Right atrium auricular region (tissue), 2 donors: Measurements from ENCODE around the gene FAM131A. TPM values are rescaled to one million over a fixed set of nuclear protein-coding genes. Genes with fewer than 3 reads are reported as not detected.

Experiments
- DNase-seq: peaks from one replicate; pipeline ENCODE4 v3.0.0-alpha.2; 2019; ENCODE audit warnings: low spot score
- H3K27ac ChIP-seq, 2 donors: fragments of 200-600 bp; sonication (generic); 1 replicate in 1 of 2; 2 replicates in 1 of 2; pipeline ENCODE4 v1.5.1; 2016 to 2019
- H3K27me3 ChIP-seq, 2 donors: fragments of 200-600 bp; sonication (generic); one replicate each; pipeline versions ENCODE4 v1.5.1 to v1.6.0; 2017 to 2019
- H3K36me3 ChIP-seq: fragments of 200-600 bp; sonication (generic); one replicate; pipeline ENCODE4 v1.5.1; 2016
- H3K4me1 ChIP-seq, 2 donors: fragments of 200-600 bp; sonication (generic); one replicate each; pipeline versions ENCODE4 v1.5.1 to v1.6.0; 2017 to 2019
- H3K4me3 ChIP-seq, 2 donors: fragments of 200-600 bp; sonication (generic); 1 replicate in 1 of 2; 2 replicates in 1 of 2; pipeline ENCODE4 v1.5.1; 2017 to 2019; ENCODE audit warnings: mild to moderate bottlenecking in 1 of 2, moderate library complexity in 1 of 2
- H3K9me3 ChIP-seq, 2 donors: fragments of 200-600 bp; sonication (generic); one replicate each; pipeline ENCODE4 v1.5.1; 2019
- CTCF ChIP-seq, 2 donors: fragments of 200-600 bp; sonication (generic); IDR thresholded peaks; one replicate each; pipeline ENCODE4 v1.5.1; 2019; ENCODE audit warnings: antibody characterized with exemption in 2 of 2
- total RNA-seq, 2 donors: library from RNA; depleted of rRNA; stranded (reverse); fragments of >200 nt; gene quantifications; one replicate each; pipeline ENCODE4 v1.1.0, GENCODE V29; 2016

The FAM131A gene
- total RNA-seq, 2 donors from 2014 or later, result 33.7 to 45.8 TPM

- Histone ChIP-seq H3K27ac (peak overlapping the region; percentile 92 to 96), H3K9me3 (no peaks in the 10 kb centered on the region), H3K27me3 (no peaks in the 10 kb centered on the region), H3K4me3 (peak overlapping the region; percentile 76 to 77), H3K4me1 (peaks cover 0 to 49% of the 10 kb centered on the region in 2 donors), H3K36me3 (peaks cover 11% of the 10 kb centered on the region)
- DNase-seq, result peak; percentile 89
- TF ChIP-seq CTCF (IDR thresholded peaks at IDR 0.05), result no peak
Measured at GRCh38 chr3:184314700-184315542, 22.5 kb upstream of the FAM131A start.

GRCh38 chr3:184315543-184315867, 21.9 kb upstream of the FAM131A start:
- Histone ChIP-seq H3K27me3 (no peaks in the 10 kb centered on the region), H3K27ac (peak overlapping the region; percentile 92 to 96), H3K36me3 (peaks cover 13% of the 10 kb centered on the region), H3K9me3 (no peaks in the 10 kb centered on the region), H3K4me3 (peak overlapping the region; percentile 76 to 77), H3K4me1 (peaks cover 0 to 55% of the 10 kb centered on the region in 2 donors)
- TF ChIP-seq CTCF (IDR thresholded peaks at IDR 0.05), result no peak
- no peak for DNase-seq

GRCh38 chr3:184315871-184316661, 21.3 kb upstream of the FAM131A start:
- TF ChIP-seq CTCF (IDR thresholded peaks at IDR 0.05), result no peak

GRCh38 chr3:184316792-184317191, 20.6 kb upstream of the FAM131A start:
- DNase-seq, result no peak
- Histone ChIP-seq H3K4me1 (peaks cover 0 to 66% of the 10 kb centered on the region in 2 donors), H3K36me3 (peaks cover 26% of the 10 kb centered on the region), H3K27me3 (no peaks in the 10 kb centered on the region), H3K27ac (peak overlapping the region; percentile 92 to 96), H3K4me3 (peak overlapping the region in 1 of 2 donors; percentile 76), H3K9me3 (no peaks in the 10 kb centered on the region)
- no peak for TF ChIP-seq CTCF (IDR thresholded peaks at IDR 0.05)

More at GRCh38 chr3:184315871-184316661, 21.3 kb upstream of the FAM131A start:
- Histone ChIP-seq H3K9me3 (no peaks in the 10 kb centered on the region), H3K4me3 (peak overlapping the region; percentile 76 to 77), H3K27ac (peak overlapping the region; percentile 92 to 96), H3K4me1 (peaks cover 0 to 61% of the 10 kb centered on the region in 2 donors), H3K27me3 (no peaks in the 10 kb centered on the region), H3K36me3 (peaks cover 18% of the 10 kb centered on the region)
- no peak for DNase-seq

GRCh38 chr3:184317201-184317600, 20.2 kb upstream of the FAM131A start:
- Histone ChIP-seq H3K27ac (peak overlapping the region in 1 of 2 donors; percentile 96), H3K4me3 (peak overlapping the region in 1 of 2 donors; percentile 76), H3K9me3 (no peaks in the 10 kb centered on the region), H3K36me3 (peaks cover 30% of the 10 kb centered on the region), H3K27me3 (no peaks in the 10 kb centered on the region), H3K4me1 (peaks cover 0 to 69% of the 10 kb centered on the region in 2 donors)
- TF ChIP-seq CTCF (IDR thresholded peaks at IDR 0.05), result no peak
- no peak for DNase-seq
